Naive thymus-derived CD4-positive, alpha-beta T cell (primary cell): ENCODE data around the gene HHIP. TPM values are rescaled to one million over a fixed set of nuclear protein-coding genes. Genes with fewer than 3 reads are reported as not detected.

ENCODE experiments used
- ATAC-seq: fragments of 150-1000 bp; cut with Tn5 transposase; 2 replicates; pipeline ENCODE4 v1.10.0; 2021; ENCODE audit warnings: mild to moderate bottlenecking, moderate library complexity
- CTCF ChIA-PET: fragments of 350-600 bp; sonication (Branson Sonifier 250); formaldehyde crosslinking; loops from one replicate; lab custom pipeline; 2021; ENCODE audit warnings: antibody characterized with exemption; lab: Charles Lee
- POLR2A ChIA-PET: fragments of 350-600 bp; sonication (Branson Sonifier 250); formaldehyde crosslinking; loops from one replicate; lab custom pipeline; 2021; ENCODE audit warnings: antibody characterized with exemption, inconsistent platforms; lab: Charles Lee
- DNase-seq, 9 donors: peaks; one replicate each; pipeline versions ENCODE4 v3.0.0 to v3.0.0-alpha.2; 2020 to 2022; ENCODE audit warnings: mixed read lengths in 1 of 9
- H3K27ac ChIP-seq: one replicate; pipeline ENCODE4 v1.7.0; 2013; ENCODE audit warnings: mild to moderate bottlenecking, low read depth, low read length, moderate library complexity
- H3K27me3 ChIP-seq, 2 donors: one replicate each; pipeline ENCODE4 v1.7.0; 2013; ENCODE audit warnings: low read length in 2 of 2, mild to moderate bottlenecking in 2 of 2, moderate library complexity in 2 of 2; ENCODE audit not compliant: control insufficient read depth in 2 of 2, insufficient read depth in 2 of 2
- H3K36me3 ChIP-seq, 3 experiments: 1 replicate in 2 of 3; 2 replicates in 1 of 3; pipeline ENCODE4 v1.7.0; 2013; ENCODE audit warnings: low read length in 3 of 3, mild to moderate bottlenecking in 3 of 3, moderate library complexity in 1 of 3; ENCODE audit not compliant: insufficient read depth in 3 of 3, control insufficient read depth in 2 of 3
- H3K4me1 ChIP-seq, 2 donors: one replicate each; pipeline ENCODE4 v1.7.0; 2013; ENCODE audit warnings: low read length in 2 of 2, mild to moderate bottlenecking in 2 of 2, moderate library complexity in 1 of 2; ENCODE audit not compliant: control insufficient read depth in 2 of 2, insufficient read depth in 2 of 2
- H3K4me3 ChIP-seq: 2 replicates; pipeline ENCODE4 v1.7.0; 2013; ENCODE audit warnings: mild to moderate bottlenecking, low read length
- H3K9me3 ChIP-seq, 3 experiments: 1 replicate in 2 of 3; 2 replicates in 1 of 3; pipeline ENCODE4 v1.7.0; 2013; ENCODE audit warnings: low read length in 3 of 3; ENCODE audit not compliant: control insufficient read depth in 2 of 3
- H3K27ac Mint-ChIP-seq, 9 donors: one replicate each; pipeline ENCODE4 v1.8.0; 2020 to 2022; ENCODE audit warnings: mixed read lengths in 9 of 9, mild to moderate bottlenecking in 8 of 9, moderate library complexity in 5 of 9, inconsistent platforms in 2 of 9
- H3K27me3 Mint-ChIP-seq, 5 donors: one replicate each; pipeline ENCODE4 v1.8.0; 2021 to 2022; ENCODE audit warnings: mixed read lengths in 5 of 5, mild to moderate bottlenecking in 1 of 5
- H3K36me3 Mint-ChIP-seq, 5 donors: one replicate each; pipeline ENCODE4 v1.8.0; 2020 to 2022; ENCODE audit warnings: mixed read lengths in 5 of 5, mild to moderate bottlenecking in 3 of 5, inconsistent platforms in 1 of 5
- H3K4me1 Mint-ChIP-seq, 7 donors: one replicate each; pipeline ENCODE4 v1.8.0; 2020 to 2022; ENCODE audit warnings: mixed read lengths in 7 of 7, mild to moderate bottlenecking in 3 of 7, inconsistent platforms in 1 of 7
- H3K4me3 Mint-ChIP-seq, 10 donors: one replicate each; pipeline ENCODE4 v1.8.0; 2020 to 2022; ENCODE audit warnings: mild to moderate bottlenecking in 10 of 10, mixed read lengths in 10 of 10, moderate library complexity in 6 of 10, inconsistent platforms in 2 of 10
- H3K9me3 Mint-ChIP-seq, 11 donors: one replicate each; pipeline ENCODE4 v1.8.0; 2020 to 2022; ENCODE audit warnings: mixed read lengths in 11 of 11, mild to moderate bottlenecking in 4 of 11, inconsistent platforms in 1 of 11, moderate library complexity in 1 of 11
- intact Hi-C, 2 donors: fragments of 100-400 bp; cut with micrococcal nuclease; formaldehyde crosslinking; loops; one replicate each; pipeline ENCODE4 v1.15.1; 2023
- polyA plus RNA-seq, 2 donors: library from polyadenylated mRNA; unstranded; fragments of 300-500 nt; fragmentation: Illumina TruSeq; gene quantifications; one replicate each; pipeline ENCODE4 v1.2.3, GENCODE V29; 2021
- total RNA-seq, 6 experiments: library from RNA in 5 of 6; stranded (reverse) in 5 of 6; gene quantifications; 1 replicate in 5 of 6; 2 replicates in 1 of 6; pipeline ENCODE4 v1.2.3 and lab custom pipeline; 2021 to 2026

Gene HHIP
- total and polyA plus RNA-seq, 7 experiments from 2014 or later: 0.19 TPM; not detected in 6

- intact Hi-C loops: no loop called here
- Histone ChIP-seq H3K27me3 (no peaks in the 10 kb centered on the region), H3K4me3 (no peak overlapping the region), H3K27ac (no peak overlapping the region), H3K9me3 (no peaks in the 10 kb centered on the region), H3K4me1 (no peaks in the 10 kb centered on the region), H3K36me3 (no peaks in the 10 kb centered on the region)
- DNase-seq (no peak), ATAC-seq (no peak)
- no peak overlapping the region for H3K4me3 Mint-ChIP-seq
- no peaks in the 10 kb centered on the region for H3K4me1 Mint-ChIP-seq
- peaks cover 0 to 3% (median 0%) of the 10 kb centered on the region in 11 donors for H3K9me3 Mint-ChIP-seq
- H3K36me3 Mint-ChIP-seq: no peaks in the 10 kb centered on the region
- CTCF ChIA-PET: no interaction called here
- POLR2A ChIA-PET: no interaction called here
- H3K27me3 Mint-ChIP-seq: peaks cover 0 to 6% (median 4%) of the 10 kb centered on the region in 5 donors
- H3K27ac Mint-ChIP-seq: no peak overlapping the region
Observed at GRCh38 chr4:144701683-144702233, 55.8 kb downstream of the HHIP start.

DNA sequence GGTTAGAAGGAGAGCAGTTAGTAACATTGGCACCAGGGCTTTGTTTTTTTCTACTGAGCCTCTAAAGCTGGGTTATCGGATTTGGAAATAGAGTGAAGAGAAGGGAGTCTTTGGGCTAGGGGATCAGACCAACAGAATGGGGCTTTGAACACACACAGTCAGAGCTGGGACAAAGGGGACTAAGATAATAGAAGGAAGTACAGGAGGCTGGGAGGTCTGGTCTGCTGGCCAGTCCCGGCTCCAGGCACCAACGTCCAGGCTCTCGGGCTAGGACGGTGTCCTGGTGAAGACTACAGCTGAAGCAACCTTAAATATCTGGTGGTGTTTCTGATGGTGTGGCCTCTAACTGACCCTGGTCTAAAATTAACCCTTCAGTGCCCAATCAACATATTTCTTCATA lies 57.5 kb downstream of the HHIP start:
- Histone ChIP-seq H3K4me3 (no peak overlapping the region), H3K27me3 (no peaks in the 10 kb centered on the region), H3K27ac (no peak overlapping the region), H3K9me3 (no peaks in the 10 kb centered on the region), H3K36me3 (no peaks in the 10 kb centered on the region), H3K4me1 (no peaks in the 10 kb centered on the region)
- Mint-ChIP-seq H3K27ac (no peak overlapping the region), H3K27me3 (peaks cover 0 to 6% (median 4%) of the 10 kb centered on the region in 5 donors), H3K36me3 (no peaks in the 10 kb centered on the region), H3K4me3 (no peak overlapping the region), H3K9me3 (peaks cover 0 to 3% (median 0%) of the 10 kb centered on the region in 11 donors), H3K4me1 (no peaks in the 10 kb centered on the region)
- ATAC-seq: no peak
- intact Hi-C loops: no loop called here
- no peak for DNase-seq
- CTCF ChIA-PET: no interaction called here
- POLR2A ChIA-PET: no interaction called here

DNA sequence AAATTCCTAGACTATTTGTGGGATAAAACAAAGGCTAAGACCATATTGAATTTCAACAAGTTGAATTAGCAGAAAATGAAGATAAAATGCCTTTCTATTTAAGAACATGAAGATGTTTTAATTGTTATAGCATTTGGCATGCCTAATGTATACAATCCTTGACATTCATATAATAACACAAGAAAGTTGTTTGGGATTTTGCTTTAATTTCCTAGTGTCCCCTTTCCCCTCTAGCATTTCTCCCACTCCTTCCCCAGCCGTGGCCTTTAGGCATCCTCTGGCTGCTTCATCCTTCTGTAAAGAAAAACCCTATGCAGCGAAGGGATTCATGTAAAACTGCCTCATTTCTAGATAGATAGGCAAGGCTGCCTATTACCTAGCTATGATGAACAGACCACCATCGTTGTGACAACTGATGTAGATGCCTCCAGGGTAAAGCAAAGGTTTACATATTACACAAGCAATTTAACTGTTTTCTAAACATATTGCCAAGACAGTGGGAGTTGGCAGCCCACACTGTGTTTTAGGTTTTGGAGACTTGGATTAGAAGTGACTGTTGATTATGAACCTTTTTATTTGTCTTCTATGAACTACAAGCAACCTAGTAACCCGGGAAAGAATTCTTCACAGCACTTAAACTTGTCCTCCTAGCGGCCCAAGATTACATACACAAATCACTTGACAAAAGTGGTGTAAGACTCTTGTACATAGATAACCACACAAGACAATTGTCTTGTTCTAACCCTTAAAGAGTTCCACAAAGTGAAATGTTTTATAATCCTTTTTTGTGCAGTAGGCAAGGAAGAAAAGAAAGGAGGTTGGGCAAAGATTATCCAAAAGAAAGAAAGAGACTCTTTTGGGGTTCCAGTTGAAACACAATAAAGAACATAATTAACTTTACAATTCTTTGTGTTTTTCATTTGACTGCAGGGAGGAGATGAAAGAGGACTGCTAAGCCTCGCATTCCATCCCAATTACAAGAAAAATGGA lies 59.9 kb downstream of the HHIP start:
- no peak overlapping the region for H3K4me3 ChIP-seq
- ChIA-PET POLR2A (no interaction called here), CTCF (no interaction called here)
- Mint-ChIP-seq H3K4me1 (no peaks in the 10 kb centered on the region), H3K36me3 (no peaks in the 10 kb centered on the region), H3K9me3 (peaks cover 0 to 3% (median 0%) of the 10 kb centered on the region in 11 donors), H3K27ac (no peak overlapping the region), H3K4me3 (no peak overlapping the region), H3K27me3 (peaks cover 0 to 6% (median 4%) of the 10 kb centered on the region in 5 donors)
- DNase-seq (no peak), ATAC-seq (no peak)
- H3K4me1 ChIP-seq: no peaks in the 10 kb centered on the region
- intact Hi-C loops: no loop called here
- H3K27me3 ChIP-seq: no peaks in the 10 kb centered on the region
- H3K9me3 ChIP-seq: no peaks in the 10 kb centered on the region
- no peak overlapping the region for H3K27ac ChIP-seq
- no peaks in the 10 kb centered on the region for H3K36me3 ChIP-seq

- Histone ChIP-seq H3K4me3 (no peak overlapping the region), H3K27me3 (no peaks in the 10 kb centered on the region), H3K9me3 (no peaks in the 10 kb centered on the region), H3K36me3 (no peaks in the 10 kb centered on the region), H3K4me1 (no peaks in the 10 kb centered on the region), H3K27ac (no peak overlapping the region)
- ChIA-PET POLR2A (no interaction called here), CTCF (interaction anchor here (0.7 kb wide), 1 partner anchor 1057 kb away, joined by 4 read pairs; no protein-coding TSS in a partner anchor)
- Mint-ChIP-seq H3K9me3 (no peaks in the 10 kb centered on the region), H3K36me3 (no peaks in the 10 kb centered on the region), H3K27ac (no peak overlapping the region), H3K4me1 (no peaks in the 10 kb centered on the region), H3K4me3 (no peak overlapping the region), H3K27me3 (no peaks in the 10 kb centered on the region)
- ATAC-seq (no peak), DNase-seq (no peak)
- intact Hi-C loops: no loop called here
Observed at GRCh38 chr4:144709159-144709558, 63.2 kb downstream of the HHIP start.

GRCh38 chr4:144709793-144710525 lies 64.0 kb downstream of the HHIP start:
- Mint-ChIP-seq H3K4me3 (no peak overlapping the region), H3K4me1 (no peaks in the 10 kb centered on the region), H3K36me3 (no peaks in the 10 kb centered on the region), H3K27ac (no peak overlapping the region), H3K27me3 (peaks cover 0 to 2% (median 0%) of the 10 kb centered on the region in 5 donors), H3K9me3 (peaks cover 0 to 2% (median 0%) of the 10 kb centered on the region in 11 donors)
- ChIA-PET CTCF (interaction anchor here (0.7 kb wide), 1 partner anchor 1057 kb away, joined by 4 read pairs; no protein-coding TSS in a partner anchor), POLR2A (no interaction called here)
- H3K36me3 ChIP-seq: no peaks in the 10 kb centered on the region
- H3K27me3 ChIP-seq: no peaks in the 10 kb centered on the region
- no peak overlapping the region for H3K4me3 ChIP-seq
- DNase-seq (no peak), ATAC-seq (no peak)
- no peaks in the 10 kb centered on the region for H3K4me1 ChIP-seq
- H3K27ac ChIP-seq: no peak overlapping the region
- intact Hi-C loops: no loop called here
- H3K9me3 ChIP-seq: no peaks in the 10 kb centered on the region

- Mint-ChIP-seq H3K27ac (no peak overlapping the region), H3K27me3 (peaks cover 0 to 4% (median 0%) of the 10 kb centered on the region in 5 donors), H3K4me3 (no peak overlapping the region), H3K36me3 (no peaks in the 10 kb centered on the region), H3K9me3 (peaks cover 0 to 3% (median 0%) of the 10 kb centered on the region in 11 donors), H3K4me1 (no peaks in the 10 kb centered on the region)
- no peak overlapping the region for H3K27ac ChIP-seq
- ATAC-seq (no peak), DNase-seq (no peak)
- ChIA-PET CTCF (no interaction called here), POLR2A (no interaction called here)
- no peaks in the 10 kb centered on the region for H3K4me1 ChIP-seq
- H3K9me3 ChIP-seq: no peaks in the 10 kb centered on the region
- no peaks in the 10 kb centered on the region for H3K36me3 ChIP-seq
- no peaks in the 10 kb centered on the region for H3K27me3 ChIP-seq
- intact Hi-C loops: no loop called here
- H3K4me3 ChIP-seq: no peak overlapping the region
Observed at GRCh38 chr4:144710526-144710912, 64.6 kb downstream of the HHIP start.
